K562 (cell line): Measurements from ENCODE around the gene MDP1. TPM values are rescaled to one million over a fixed set of nuclear protein-coding genes. Genes with fewer than 3 reads are reported as not detected.

ENCODE experiments used
- ARID4B ChIP-seq: sonication (generic); formaldehyde crosslinking; IDR thresholded peaks from 2 replicates; pipeline ENCODE4 v1.8.0; 2022; ENCODE audit warnings: mild to moderate bottlenecking, missing genetic modification reagents
- DNMT1 ChIP-seq: fragments of 450-650 bp; IDR thresholded peaks from 2 replicates; pipeline ENCODE4 v1.6.1; 2016; ENCODE audit warnings: antibody characterized with exemption, mild to moderate bottlenecking
- E2F5 ChIP-seq: sonication (generic); formaldehyde crosslinking; IDR thresholded peaks from 2 replicates; pipeline ENCODE4 v1.8.0; 2022; ENCODE audit warnings: mild to moderate bottlenecking, missing genetic modification reagents
- NFATC3 ChIP-seq: fragments of 450-650 bp; IDR thresholded peaks from 2 replicates; pipeline ENCODE4 v1.6.1; 2017; ENCODE audit warnings: mild to moderate bottlenecking
- ZBED1 ChIP-seq: IDR thresholded peaks from 2 replicates; pipeline ENCODE4 v1.6.1; 2014
- ZNF318 ChIP-seq, 2 experiments: fragments of 450-650 bp; IDR thresholded peaks; 2 replicates each; pipeline ENCODE4 v1.6.1; 2016; ENCODE audit warnings: mild to moderate bottlenecking in 2 of 2, borderline replicate concordance in 1 of 2, low read depth in 1 of 2, moderate library complexity in 1 of 2
- polyA plus RNA-seq, 8 experiments: library from polyadenylated mRNA; depleted of rRNA in 4 of 8; stranded (reverse) in 5 of 8; unstranded in 3 of 8; fragments of >200 nt; fragmentation: Nextera tagmentation in 2 of 8; fragmentation: Illumina TruSeq in 1 of 8; extraction: Ambion mirVana in 2 of 8; extraction: Trizol in 1 of 8; gene quantifications; 2 replicates each; pipeline versions ENCODE4 v1.2.1 to v1.2.3, GENCODE V29; 2011 to 2014; ENCODE audit warnings: inconsistent platforms in 1 of 8, missing spikeins in 1 of 8
- total RNA-seq, 7 experiments: library from RNA; depleted of rRNA in 6 of 7; stranded (reverse); fragments of >200 nt in 6 of 7; fragmentation: Illumina TruSeq in 2 of 7; extraction: Trizol in 2 of 7; gene quantifications; 2 replicates each; pipeline versions ENCODE4 v1.2.1 to v1.2.3, GENCODE V29; 2011 to 2021; ENCODE audit warnings: low replicate concordance in 1 of 7
- TF ChIP-seq, protein P1 (sequence below), 2 experiments: IDR thresholded peaks; 2 replicates each; pipeline ENCODE4 v1.6.1; 2012; ENCODE audit warnings: improper control_type of control experiment in 2 of 2, low read depth in 2 of 2, low read length in 2 of 2, borderline replicate concordance in 1 of 2

The MDP1 gene
- total and polyA plus RNA-seq, 9 of the 15 experiments (the other 6 are each of a cell fraction or from before 2014, with no cell fraction given) = 2.7 to 29.6 (median 11.0) TPM

DNA sequence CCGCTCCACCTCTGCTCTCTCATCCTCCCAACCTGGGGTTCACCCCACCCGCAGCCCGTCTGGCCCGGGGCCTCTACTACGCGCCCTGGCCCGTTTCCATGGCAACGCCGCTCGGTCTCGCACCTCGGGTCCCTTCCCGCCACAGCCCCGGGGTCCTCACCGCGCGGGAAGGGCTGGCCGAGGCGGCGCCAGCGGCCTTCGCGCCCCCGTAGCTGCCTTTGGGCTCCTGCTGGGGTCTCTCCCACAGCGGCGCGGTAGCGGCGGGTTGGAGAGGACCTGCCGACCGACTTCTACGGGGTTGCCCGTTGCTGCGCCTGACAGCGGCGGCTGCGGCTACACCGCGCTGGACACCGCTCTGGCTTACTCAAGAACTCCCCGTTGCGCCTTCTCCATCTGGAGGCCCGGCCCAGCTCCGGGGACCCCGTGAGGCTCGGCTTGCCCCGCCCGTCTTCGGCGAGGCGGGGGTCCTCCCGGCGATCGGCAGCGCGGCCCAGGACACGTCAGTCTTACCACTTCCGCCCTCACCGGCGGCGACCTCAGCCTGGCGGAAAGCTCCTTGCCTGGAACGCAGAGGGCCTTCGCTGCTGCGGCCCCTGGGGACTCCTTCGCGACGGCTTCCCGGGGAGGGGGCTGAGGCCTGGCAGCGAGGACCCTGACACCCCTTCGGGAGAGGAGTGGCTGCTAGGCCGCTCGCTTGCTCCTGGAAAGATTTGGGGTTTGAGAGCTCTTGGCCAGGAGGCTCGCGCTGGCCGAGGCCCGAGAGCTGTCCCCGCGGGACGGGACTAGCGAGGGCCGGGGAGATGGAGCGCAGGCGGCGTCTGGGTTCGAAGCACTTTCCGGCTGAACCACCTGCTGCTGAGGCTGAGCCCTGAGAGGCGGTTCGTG lies 20.4 kb downstream of the MDP1 start, which contains the start of gene TM9SF1 (continued):
- TF ChIP-seq, protein P1, sequence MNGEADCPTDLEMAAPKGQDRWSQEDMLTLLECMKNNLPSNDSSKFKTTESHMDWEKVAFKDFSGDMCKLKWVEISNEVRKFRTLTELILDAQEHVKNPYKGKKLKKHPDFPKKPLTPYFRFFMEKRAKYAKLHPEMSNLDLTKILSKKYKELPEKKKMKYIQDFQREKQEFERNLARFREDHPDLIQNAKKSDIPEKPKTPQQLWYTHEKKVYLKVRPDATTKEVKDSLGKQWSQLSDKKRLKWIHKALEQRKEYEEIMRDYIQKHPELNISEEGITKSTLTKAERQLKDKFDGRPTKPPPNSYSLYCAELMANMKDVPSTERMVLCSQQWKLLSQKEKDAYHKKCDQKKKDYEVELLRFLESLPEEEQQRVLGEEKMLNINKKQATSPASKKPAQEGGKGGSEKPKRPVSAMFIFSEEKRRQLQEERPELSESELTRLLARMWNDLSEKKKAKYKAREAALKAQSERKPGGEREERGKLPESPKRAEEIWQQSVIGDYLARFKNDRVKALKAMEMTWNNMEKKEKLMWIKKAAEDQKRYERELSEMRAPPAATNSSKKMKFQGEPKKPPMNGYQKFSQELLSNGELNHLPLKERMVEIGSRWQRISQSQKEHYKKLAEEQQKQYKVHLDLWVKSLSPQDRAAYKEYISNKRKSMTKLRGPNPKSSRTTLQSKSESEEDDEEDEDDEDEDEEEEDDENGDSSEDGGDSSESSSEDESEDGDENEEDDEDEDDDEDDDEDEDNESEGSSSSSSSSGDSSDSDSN (IDR thresholded peaks at IDR 0.05; ENCODE audit: borderline replicate concordance in 1 of 2, low read depth in 2 of 2, low read length in 2 of 2) = peak in 1 of 2 experiments; percentile 74; a peak in 3 of 4 replicates
- TF ChIP-seq ARID4B (peak; percentile 81; the same call in 1 of the 2 replicates), ZNF318 (IDR thresholded peaks at IDR 0.05; ENCODE audit: borderline replicate concordance in 1 of 2, low read depth in 1 of 2) (no peak), E2F5 (CRISPR knock-in tag) (peak; percentile 71; the same call in 1 of the 2 replicates), DNMT1 (no peak), NFATC3 (no peak), ZBED1 (no peak)
